Measurements from ENCODE around the gene MED8.

Gene MED8, protein sequence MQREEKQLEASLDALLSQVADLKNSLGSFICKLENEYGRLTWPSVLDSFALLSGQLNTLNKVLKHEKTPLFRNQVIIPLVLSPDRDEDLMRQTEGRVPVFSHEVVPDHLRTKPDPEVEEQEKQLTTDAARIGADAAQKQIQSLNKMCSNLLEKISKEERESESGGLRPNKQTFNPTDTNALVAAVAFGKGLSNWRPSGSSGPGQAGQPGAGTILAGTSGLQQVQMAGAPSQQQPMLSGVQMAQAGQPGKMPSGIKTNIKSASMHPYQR

DNA sequence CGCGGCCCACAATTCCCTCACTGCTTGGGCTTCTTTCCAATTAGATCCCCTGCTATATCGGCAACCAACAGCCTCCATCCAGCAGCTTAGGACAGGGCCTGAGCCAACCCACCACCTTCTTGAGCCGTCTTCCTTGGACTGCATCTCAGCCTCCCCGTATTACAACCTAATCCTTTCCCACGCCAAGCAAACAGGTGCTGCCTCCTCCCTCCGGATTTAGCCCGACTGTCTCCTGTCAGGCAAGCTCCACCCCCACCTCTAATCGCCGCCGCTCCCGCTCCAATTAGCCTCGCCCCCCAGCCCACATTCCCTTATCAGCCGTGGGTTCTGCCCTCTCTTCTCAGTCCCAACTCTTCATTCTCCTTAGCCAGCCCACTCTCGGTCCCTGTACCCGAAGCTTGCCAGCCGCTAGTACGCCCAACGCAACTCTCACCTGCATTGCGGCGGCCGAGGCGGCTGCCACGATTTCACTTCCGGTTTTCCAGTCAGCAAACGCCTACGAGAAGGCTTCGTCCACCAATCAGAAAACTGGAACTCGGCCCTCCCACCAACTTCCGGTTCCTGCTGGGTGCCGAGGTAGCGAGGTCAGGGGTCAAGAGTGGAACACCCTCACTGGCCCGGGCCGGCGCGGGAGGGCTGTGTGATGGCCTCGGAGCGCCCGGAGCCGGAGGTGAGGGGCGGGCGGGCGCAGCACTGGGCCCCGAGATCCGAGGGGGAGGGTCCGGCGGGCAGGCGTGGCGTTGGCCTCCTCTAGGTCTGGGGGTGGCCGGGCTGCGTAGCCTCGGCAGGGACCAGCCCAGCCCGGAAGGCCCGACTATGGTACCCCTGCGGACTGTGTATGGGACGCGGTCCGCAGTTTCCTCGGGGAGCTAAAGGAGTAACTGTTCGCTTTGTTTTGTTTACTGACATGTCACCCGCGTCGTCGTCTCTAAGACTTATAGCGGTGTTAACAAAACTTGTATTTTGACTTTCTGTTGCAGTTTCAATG is at the start of gene MED8, which contains the start of gene SZT2:
Gene MED8 (minus strand): TSS at position 475 of the 988 bp plus-strand sequence. CDS start 36 bp downstream, at position 439.
Gene SZT2 (plus strand): TSS at position 574 of the 988 bp plus-strand sequence. CDS start 70 bp downstream, at position 644.
- DNase-seq = peak; percentile 93

DNA sequence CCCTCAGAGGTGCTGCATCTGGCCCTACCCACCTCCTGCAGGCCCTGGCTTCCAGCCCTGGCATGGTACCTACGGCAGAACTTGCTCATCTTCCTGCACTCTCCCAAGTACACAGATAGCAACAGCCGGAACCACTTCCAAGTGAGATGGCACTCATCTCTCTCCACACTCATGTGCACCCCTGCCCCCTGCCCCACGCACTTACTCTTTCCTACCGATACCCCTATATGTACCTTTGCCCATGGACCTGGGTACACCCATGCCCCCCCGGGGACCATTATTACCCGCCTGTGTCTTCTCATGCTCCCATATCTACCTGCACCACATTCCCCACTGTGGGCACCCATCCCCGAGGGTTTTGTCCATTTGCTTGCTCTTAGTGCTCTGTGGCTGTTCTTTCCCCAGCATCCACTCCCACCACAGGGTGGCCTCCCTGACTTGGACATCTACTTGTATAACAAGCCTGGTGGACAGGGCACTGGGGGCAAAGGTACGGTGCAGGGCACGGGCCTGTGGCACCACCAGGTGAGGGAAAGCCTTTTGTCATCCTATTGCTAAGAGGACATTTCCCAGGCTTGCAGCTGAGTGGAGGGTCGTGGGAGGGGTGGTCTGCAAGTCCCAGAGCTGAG is 49.5 kb upstream of the MED8 start:
- DNase-seq = no peak

DNA sequence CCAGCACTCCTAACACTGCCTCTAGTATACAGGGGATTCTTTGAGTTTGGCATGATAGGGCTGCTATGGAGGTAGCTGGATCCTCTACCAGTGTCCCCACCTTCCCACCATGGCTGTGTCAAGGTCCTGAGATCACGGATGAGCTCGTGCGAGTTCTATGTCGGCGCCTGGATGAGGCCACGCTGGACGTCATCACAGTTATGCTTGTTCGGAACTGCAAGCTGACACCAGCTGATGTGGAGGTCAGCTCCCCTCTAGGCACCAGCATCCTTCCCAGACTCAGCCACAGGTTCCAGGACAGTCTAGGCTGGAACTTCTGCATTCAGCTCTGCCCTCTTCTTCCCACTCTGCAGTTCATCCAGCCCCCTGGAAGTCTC is 49.0 kb upstream of the MED8 start:
- no peak for DNase-seq

DNA sequence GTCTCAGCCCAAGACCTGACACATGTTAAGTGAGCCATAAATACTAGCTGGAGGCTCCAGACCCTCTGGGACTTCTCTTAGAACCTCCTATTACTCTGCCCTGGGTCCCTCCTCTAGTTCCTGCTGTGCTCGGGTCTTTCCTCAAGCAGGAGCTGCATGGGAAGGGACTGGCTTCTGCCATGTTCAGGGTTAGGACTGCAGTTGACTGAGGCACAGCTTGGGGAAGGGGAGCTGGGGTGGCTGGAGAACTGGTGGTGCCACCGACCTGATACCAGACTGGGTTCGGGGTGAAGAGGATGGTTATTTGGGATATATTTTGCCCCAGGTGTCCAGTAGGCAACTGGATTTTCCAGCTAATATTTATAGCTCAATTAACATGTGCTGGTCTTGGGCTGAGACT is 48.4 kb upstream of the MED8 start:
- DNase-seq = no peak

DNA sequence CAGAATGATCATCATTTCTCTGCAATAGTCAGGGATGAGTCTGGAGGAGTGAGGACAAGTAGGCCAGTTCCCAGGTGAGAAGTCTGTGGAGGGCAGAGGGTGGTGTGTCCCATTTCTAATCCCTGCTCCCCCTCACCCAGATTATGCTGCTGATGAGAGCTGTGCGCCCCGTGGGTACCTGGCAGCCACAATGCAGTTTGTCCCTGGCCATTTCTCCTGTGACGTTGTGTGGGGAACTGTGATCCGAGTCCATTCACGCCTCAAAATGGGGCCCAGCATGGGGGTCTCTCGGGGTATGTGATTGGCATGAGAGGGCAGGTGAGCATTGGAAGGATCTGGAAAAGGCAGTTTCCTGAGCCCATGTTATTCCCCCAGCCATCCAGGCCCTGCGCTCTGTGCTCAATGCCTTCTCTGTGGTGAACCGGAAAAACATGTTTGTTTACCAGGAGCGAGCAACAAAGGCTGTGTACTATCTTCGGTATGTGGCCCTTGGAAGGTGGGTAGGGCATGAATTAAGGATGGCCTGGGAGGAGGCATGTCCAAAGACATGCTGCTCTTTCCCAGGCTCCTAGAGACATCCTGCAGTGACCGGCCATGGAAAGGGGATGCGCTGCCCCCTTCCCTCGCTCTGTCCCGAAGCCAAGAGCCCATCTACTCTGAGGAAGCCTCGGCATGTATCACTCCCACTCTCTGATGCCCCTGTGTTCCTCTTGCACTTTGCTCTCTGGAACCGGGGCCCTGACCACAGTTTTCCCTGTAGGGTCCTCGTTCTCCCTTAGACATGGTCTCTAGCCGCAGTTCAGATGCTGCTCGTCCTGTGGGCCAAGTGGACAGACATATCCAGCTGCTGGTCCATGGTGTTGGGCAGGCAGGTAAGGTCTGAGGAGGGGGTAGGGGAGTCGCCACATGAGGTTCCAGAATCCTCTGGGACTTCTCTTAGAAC is 47.7 kb upstream of the MED8 start:
- DNase-seq = no peak

DNA sequence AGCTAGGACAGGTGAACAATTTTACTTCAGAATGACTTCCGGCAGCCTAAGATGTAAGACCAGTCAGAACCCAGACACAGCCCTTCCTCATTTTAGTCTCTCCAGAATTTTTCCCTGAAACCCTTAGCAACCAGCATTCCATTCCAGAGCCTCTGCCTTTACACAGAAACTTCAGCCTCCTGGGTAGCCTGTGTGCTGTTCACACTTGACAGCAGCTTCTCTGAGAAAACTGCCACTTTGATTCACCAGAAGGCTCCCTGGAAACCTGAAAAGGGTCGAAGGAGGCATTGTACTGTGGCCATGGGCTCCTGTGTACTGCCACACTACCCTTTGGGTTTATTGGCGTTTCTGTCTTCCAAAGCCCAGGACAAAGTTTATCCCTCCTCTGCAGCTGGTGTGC is 46.8 kb upstream of the MED8 start:
- no peak for DNase-seq

DNA sequence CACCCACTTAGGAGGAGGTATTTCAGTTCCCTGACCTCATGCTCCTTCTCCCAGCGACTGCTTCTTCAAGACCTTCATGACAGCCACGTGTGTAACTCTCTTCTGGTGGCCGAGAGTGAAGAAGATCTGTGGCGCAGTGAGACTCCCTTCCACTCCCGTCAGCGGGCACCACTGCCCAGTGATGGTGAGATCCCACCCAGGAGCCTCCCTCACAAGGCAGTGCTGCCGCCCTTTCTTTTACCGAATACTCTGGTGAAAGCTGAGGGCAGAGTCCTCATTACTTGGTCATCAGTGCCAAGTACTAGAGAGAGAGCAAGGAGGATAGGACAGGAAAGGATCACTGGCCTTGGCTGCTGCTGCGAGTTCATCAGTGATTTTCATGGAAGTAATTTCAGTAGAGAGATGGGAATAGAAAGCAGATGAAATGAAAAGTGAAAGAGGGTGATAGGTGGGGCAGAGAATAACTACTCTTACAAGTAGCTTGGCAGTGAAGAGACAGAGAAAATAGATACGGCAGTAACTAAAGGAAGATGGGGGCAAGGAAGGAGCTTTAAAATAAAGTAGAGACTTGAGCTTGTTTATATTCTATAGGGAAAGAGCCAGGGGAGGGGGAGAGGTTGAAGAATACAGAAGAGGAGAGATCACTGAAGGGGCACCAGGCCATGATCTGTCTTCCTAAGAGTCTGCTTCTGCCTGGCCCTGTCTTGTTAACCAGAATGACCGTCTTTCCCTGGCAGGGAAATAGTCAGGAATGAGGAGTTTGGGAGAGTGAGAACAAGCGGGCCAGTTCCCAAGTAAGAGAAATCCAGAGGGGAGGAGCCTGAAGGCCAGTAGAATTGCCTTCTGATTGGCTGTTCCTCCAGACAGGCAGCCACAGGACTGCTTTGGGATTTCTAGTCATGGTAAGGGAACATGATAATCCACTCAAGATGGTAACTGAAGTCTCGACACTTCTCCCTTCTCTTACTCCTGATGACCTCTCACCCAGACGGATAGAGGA is 45.8 kb upstream of the MED8 start:
- no peak for DNase-seq

DNA sequence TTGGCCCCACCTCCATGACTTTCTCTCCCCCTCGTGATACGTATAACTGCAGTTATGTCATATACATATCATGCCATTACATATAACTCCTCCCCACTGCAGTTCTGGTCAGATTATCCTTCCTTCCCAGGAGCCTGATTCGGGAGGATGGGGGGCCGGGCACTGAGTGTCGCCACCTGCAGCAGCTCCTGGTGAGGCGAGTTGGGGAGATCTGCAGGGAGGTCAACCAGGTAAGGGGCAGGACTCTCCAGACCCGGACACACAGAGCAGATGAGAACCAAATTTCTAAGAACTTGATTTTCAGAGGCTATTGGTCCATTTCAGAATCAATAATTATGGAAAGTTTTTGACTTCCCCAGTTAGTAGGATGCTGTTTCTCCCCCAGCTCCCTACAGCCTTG is 44.7 kb upstream of the MED8 start:
- no peak for DNase-seq

DNA sequence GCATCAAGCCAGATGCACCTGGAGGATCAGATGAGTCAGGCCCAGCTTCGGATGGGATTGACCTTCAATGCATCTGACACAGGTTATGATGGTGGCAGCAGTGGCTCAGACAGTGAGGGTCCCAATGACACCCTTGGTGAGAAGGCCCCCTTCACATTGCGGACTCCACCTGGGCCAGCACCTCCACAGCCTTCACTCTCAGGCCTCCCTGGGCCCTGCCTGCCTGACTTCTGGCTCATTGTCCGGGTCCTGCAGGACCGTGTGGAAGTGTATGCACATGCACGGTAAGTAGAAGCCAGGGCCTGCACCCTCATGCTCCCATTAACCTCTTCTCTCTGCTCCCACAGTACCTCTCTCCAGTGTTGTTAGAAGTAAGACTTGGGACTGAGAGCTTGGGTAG is 43.3 kb upstream of the MED8 start:
- no peak for DNase-seq

DNA sequence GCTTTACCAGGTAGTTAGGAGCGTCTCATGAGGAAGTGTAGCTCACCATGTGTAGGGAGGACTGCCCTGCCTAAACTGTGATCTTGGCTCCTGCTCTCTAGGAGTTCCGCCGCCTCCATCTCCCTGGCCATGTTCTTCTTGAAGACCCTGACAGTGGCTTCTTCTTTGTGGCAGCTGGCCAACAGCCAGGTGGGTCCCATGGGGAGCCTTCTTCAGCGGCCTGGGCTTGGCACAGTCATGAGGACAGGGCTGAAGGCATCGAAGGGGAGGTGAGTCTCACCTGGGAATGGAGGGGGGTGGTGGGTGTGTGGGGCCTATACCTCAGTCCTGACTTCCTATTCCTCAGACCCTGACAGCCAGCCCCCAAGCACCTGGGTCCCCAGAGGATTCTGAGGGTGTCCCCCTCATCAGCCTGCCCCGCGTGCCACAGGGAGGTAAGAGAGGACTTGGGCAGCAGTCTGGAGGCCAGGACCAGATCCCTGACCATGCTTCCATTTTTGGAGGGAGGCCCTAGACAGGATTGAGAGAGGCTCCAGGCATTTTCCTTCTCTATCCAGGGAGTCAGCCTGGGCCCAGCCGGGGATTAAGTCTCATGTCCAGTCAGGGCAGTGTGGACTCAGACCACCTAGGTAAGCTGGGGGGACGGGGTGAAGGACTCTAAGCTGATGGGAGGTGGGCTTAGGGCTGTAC is 42.7 kb upstream of the MED8 start:
- no peak for DNase-seq

DNA sequence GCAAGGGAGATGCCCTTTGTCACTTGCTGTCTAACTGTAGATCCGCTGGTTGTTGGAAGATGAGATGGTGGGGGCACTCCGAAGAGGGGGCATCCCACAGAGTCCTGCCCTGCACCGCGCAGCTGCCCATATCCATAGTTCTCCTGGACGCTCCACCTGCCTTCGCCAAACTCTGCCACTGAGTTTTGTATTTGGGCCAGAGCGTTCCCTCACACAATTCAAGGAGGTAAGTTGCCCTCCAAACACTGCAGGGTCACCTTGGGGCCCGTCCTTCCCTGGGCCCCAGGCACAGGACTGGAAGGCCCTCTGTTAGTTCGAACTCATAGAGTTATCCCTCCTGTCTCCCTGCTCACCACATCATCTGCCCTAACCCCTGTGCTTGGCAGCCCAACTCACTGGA is 42.1 kb upstream of the MED8 start:
- no peak for DNase-seq

DNA sequence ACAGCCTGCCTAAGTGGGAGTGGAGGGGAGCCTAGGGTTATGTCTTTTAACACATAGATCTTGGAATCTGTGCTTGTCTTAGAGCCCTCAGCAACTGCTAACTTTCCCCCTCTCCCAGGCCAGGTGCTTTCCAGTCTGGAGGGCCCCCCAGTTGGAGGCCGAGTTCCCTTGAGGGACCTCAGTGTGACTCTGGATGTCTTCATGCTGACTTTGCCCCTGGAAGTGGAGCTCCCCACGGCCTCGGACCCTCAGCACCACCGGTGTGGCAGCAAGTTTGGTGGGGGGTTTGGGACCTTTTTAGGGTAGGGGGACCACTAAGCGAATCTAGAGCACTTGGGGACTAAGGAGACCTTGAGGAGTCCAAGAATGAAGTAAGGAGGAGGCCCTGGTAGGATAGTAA is 41.2 kb upstream of the MED8 start:
- DNase-seq = no peak

DNA sequence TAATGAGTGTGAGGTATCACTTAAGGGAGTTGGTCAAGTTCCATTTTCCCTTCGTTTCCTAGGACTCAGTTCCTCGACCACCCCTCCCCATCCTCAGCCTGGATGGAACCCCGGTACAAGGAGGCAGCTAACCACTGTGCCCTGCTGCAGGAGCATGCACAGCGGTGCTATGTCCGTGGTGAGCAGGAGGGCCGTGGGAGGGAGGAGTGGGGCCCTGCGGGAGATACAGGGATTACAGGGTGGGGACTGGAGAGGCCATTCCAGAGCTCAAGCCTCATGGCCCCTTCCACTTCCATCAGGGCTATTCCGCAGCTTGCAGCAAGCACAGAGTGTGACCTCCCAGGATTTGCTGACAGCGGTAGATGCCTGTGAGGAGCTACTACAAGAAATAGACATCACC is 38.3 kb upstream of the MED8 start:
- no peak for DNase-seq

DNA sequence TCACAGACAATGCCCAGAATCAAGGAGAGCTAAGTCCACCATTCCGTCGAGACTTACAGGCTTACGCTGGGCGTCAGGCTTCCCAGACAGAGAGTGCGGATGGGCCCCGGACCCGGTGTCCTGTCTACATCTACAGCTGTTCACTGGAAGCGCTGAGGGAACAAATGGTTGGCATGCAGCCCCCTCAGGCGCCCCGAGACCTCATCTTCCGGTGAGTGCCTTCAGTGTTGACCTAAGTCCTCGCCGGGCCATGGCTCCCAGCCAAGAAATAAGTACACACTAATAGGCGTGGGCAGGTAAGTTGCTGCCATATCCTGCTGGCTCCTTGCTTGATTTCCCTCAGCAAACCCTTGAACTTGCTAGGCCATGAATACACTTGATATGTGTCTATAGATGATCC is 37.9 kb upstream of the MED8 start:
- no peak for DNase-seq

DNA sequence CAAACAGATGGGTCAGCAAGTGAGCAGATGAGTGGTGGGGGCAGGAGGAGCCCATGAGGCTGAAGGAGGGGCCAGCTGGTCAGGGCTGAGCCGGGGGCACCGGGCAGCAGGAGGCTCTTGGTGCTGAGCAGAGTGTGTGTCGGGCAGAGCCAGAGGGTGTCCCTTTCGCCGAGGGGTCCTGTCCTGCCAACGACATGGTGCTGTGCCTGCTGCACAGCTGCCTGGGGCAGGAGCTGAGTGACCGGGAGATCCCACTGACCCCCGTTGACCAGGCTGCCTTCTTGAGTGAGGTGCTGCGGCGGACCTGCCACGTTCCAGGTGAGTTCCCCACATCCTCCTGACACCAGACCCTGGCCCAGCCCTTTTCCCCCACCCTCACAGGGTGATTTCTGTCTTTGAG is 36.6 kb upstream of the MED8 start:
- no peak for DNase-seq

DNA sequence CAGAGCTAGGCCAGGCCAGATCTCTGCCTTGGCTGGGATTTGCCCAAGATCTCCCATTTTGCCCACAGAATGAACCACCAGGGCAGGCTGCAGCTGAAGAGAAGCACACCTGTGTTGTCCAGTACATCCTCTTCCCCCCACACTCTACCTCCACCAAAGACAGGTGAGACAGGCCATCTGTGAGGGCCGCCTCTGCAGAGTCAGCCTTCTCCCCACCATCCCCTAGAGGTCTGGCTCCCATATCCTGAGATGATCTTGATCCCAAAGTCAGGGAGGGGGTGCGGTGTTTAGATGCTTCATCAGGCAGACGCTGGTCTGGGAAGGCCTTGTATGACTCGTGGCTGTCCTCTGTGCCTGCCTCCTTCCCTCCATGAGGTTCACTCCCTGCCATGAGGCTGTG is 35.4 kb upstream of the MED8 start:
- DNase-seq = no peak

DNA sequence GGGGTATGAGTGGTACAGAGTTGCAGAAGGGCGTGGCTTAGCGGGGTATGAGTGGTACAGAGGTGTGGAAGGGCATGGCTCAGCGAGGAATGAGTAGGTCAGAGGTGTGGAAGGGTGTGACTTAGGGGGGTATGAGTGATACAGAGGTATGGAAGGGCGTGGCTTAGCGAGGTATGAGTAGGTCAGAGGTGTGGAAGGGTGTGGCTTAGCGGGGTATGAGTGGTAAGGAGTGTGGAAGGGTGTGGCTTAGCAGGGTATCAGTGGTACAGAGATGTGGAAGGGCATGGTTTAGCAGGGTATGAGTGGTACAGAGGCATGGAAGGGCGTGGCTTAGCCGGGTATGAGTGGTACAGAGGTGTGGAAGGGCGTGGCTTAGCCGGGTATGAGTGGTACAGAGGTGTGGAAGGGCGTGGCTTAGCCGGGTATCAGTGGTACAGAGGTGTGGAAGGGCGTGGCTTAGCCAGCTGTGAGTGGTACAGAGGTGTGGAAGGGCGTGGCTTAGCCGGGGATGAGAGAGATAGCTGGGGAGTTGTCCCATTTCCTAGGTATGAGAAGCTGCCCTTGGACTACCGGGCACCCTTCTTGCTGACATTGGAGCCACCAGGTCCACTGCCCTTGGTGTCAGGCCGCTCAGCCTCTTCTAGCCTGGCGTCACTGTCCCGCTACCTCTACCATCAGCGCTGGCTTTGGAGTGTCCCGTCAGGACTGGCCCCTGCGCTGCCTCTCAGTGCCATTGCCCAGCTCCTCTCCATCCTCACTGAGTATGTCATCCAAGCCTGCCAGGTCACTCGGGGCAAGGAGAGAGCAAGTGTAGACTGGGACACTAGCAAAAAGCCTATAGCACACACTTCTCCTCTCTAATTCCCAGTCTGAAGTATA is 34.3 kb upstream of the MED8 start:
- no peak for DNase-seq

DNA sequence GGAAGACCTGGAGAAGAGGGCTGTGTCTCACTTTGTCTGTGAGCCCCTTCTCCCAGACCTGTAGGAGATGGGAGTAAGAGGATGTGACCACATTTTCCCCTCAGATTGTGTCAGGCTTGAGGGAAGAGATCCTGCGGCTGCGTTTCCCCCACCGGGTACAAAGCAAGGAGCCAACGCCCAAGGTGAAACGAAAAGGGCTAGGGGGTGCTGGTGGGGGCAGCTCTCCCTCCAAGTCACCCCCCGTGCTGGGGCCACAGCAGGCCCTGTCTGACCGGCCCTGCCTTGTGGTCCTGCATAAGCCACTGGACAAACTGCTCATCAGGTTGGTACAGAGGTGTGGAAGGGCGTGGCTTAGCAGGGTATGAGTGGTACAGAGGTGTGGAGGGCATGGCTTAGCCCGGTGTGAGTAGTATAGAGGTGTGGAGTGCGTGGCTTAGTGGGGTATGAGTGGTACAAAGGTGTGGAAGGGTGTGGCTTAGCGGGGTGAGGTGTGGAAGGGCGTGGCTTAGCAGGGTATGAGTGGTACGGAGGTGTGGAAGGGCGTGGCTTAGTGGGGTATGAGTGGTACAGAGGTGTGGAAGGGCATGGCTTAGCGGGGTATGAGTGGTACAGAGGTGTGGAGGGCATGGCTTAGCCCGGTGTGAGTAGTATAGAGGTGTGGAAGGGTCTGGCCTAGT is 33.5 kb upstream of the MED8 start:
- no peak for DNase-seq
